Stimulated activated CD4-positive, alpha-beta T cell treated with anti-CD3 and anti-CD28 coated beads, Interleukin-15, amount 100 ng/mL, for 24 hours (primary cell): ENCODE results near the gene DCTN2.
"Not testable (repeated sequence)": the region's sequence is repeated elsewhere in the genome, so short reads cannot be mapped to it uniquely, and the experiment has no call there.

Source experiments
- DNase-seq: peaks from one replicate; pipeline ENCODE4 v3.0.0-alpha.2; 2020

The DCTN2 gene

DNA sequence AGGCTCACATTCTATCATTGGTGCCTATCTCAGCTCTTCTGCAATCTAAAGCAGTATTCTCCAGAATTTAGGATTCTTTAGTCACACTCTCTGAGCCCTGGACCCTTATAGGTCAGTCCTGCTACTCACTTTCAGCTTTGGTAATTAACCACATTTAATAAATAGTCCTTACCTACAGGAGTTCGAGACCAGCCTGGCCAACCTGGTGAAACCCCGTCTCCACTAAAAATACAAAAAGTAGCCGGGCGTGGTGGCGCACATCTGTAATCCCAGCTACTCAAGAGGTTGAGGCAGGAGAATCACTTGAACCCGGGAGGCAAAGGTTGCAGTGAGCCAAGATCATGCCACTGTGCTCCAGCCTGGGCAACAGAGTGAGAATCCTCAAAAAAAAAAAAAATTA is 33.3 kb downstream of the DCTN2 start:
- not testable (repeated sequence) for DNase-seq

GRCh38 chr12:57513266-57513665 is 33.7 kb downstream of the DCTN2 start:
- no peak for DNase-seq

DNA sequence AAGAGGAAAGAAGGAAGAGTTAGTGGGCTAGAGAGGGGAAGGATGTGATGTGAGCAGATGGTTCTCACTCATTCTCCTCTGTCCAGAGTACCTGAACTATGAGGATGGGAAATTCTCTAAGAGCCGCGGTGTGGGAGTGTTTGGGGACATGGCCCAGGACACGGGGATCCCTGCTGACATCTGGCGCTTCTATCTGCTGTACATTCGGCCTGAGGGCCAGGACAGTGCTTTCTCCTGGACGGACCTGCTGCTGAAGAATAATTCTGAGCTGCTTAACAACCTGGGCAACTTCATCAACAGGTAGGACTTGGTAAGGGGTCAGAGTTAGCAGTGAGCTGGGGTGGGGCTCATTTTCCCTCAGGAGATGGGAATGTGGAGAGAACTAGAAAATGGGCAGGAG is 34.3 kb downstream of the DCTN2 start:
- DNase-seq: no peak

GRCh38 chr12:57511588-57512325 is 35.2 kb downstream of the DCTN2 start:
- no peak for DNase-seq

GRCh38 chr12:57511161-57511560 is 35.8 kb downstream of the DCTN2 start:
- no peak for DNase-seq

DNA sequence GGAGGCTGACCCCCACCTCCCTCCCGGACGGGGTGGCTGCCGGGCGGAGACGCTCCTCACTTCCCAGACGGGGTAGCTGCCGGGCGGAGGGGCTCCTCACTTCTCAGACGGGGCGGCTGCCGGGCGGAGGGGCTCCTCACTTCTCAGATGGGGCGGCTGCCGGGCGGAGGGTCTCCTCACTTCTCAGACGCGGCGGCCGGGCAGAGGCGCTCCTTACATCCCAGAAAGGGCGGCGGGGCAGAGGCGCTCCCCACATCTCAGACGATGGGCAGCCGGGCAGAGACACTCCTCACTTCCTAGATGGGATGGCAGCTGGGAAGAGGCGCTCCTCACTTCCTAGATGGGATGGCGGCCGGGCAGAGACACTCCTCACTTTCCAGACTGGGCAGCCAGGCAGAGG is 39.2 kb downstream of the DCTN2 start:
- not testable (repeated sequence) for DNase-seq

- DNase-seq: not testable (repeated sequence)
Observed at GRCh38 chr12:57506541-57506940, 40.5 kb downstream of the DCTN2 start.

GRCh38 chr12:57502311-57502969 is 44.6 kb downstream of the DCTN2 start:
- not testable (repeated sequence) for DNase-seq

DNA sequence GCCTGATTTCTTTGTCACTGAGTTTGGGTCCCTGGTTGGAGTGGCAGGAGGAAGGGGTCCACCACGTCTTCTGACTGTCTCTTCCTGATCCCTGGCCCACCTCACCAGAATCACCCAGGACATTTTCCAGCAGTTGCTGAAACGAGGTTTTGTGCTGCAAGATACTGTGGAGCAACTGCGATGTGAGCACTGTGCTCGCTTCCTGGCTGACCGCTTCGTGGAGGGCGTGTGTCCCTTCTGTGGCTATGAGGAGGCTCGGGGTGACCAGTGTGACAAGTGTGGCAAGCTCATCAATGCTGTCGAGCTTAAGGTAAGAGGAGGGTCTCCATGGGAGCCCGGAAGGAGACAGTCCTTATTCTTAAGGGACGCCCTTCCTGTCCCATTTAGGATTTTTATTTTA is 46.8 kb downstream of the DCTN2 start:
- DNase-seq: no peak

- DNase-seq: no peak
Observed at GRCh38 chr12:57498571-57498970, 48.4 kb downstream of the DCTN2 start.

DNA sequence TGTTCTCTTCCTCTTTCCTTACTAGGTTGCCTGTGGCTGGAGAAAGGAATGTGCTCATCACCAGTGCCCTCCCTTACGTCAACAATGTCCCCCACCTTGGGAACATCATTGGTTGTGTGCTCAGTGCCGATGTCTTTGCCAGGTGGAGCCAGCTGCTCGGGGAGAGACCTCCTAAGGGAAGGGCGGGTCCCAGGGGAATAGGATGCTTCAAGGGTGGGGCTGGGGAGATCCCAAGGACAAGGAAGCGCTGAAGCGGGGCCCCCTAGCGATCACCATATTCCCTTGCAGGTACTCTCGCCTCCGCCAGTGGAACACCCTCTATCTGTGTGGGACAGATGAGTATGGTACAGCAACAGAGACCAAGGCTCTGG is 48.9 kb downstream of the DCTN2 start:
- DNase-seq: no peak

- no peak for DNase-seq
Observed at GRCh38 chr12:57497223-57498131, 49.5 kb downstream of the DCTN2 start.

- no peak for DNase-seq
Observed at GRCh38 chr12:57496822-57497221, 50.2 kb downstream of the DCTN2 start.

- not testable (repeated sequence) for DNase-seq
Observed at GRCh38 chr12:57495051-57495701, 51.8 kb downstream of the DCTN2 start.

- no peak for DNase-seq
Observed at GRCh38 chr12:57491393-57492280, 55.4 kb downstream of the DCTN2 start.

DNA sequence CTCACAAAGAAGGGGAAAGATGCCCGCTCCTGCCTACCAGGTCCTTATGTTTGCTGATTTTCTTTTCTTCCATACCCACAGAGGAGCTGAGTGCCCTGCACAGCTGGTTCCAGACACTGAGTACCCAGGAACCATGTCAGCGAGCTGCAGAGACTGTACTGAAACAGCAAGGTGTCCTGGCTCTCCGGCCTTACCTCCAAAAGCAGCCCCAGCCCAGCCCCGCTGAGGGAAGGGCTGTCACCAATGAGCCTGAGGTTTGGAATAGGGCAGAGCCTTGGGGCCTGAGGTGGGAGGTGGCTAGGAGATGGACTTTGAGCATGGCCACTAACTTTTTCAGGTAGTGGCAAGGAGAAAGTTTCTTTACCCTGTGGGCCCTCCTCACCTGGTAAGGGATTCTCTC is 56.9 kb downstream of the DCTN2 start:
- DNase-seq: no peak

GRCh38 chr12:57489157-57489641 is 57.8 kb downstream of the DCTN2 start:
- DNase-seq: no peak

GRCh38 chr12:57488402-57489156 is 58.4 kb downstream of the DCTN2 start:
- no peak for DNase-seq

GRCh38 chr12:57487597-57488401 is 59.2 kb downstream of the DCTN2 start, which contains the start of gene MARS1:
MARS1 (plus strand) TSS chr12:57488068; CDS start chr12:57488091, 23 bp downstream.
- peak; percentile 95 for DNase-seq

DNA sequence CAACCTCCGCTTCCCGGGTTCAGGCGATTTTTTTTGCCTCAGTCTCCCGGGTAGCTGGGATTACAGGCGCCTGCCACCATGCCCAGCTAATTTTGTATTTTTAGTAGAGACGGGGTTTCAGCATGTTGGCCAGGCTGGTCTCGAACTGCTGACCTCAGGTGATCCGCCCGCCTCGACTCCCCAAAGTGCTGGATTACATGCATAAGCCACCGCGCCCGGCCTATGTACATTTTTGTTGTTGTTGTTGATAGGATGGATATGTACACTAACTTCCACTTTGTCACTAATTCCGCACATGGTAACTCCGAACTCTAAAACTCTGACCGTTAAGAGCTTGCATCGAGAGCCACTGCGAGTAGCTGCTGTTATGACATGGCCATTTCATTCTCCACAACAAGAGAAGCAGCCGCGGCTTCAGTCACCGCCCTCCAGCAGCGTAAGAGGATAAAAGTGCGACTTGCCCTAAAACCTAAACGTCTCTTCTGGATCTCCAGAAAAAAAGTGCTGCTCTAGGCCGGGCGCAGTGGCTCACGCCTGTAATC is 59.9 kb downstream of the DCTN2 start:
- no peak for DNase-seq
